GM12878 (cell line): ENCODE measurements around the gene PLPPR2. TPM values are rescaled to one million over a fixed set of nuclear protein-coding genes. Genes with fewer than 3 reads are reported as not detected.

Experiments used
- ATAC-seq: fragments of 200-7000 bp; cut with Tn5 transposase; 3 replicates; pipeline ENCODE4 v1.9.1; 2020; ENCODE audit warnings: mild to moderate bottlenecking, moderate library complexity
- BruUV-seq: library from RNA; stranded (reverse); fragments of 400-500 nt; replicated peaks from 2 replicates; lab custom pipeline; 2021; lab: Mats Ljungman, UMichigan
- CTCF ChIA-PET: fragments of 300-600 bp; sonication (Branson Sonifier 250); formaldehyde crosslinking; extraction: SDS; loops from one replicate; lab custom pipeline; 2021; ENCODE audit warnings: inconsistent platforms; lab: Yijun Ruan, JAX
- POLR2A ChIA-PET: fragments of 350-600 bp; formaldehyde crosslinking; extraction: SDS; loops from one replicate; lab custom pipeline; 2021; ENCODE audit warnings: inconsistent platforms; lab: Charles Lee
- RAD21 ChIA-PET: fragments of 300-600 bp; sonication (Branson Sonifier 250); formaldehyde crosslinking; loops from one replicate; lab custom pipeline; 2023; ENCODE audit warnings: antibody characterized with exemption; ENCODE audit not compliant: unreplicated experiment; lab: Charles Lee
- SMC1A ChIA-PET: fragments of 300-600 bp; sonication (Branson Sonifier 250); formaldehyde crosslinking; loops from one replicate; lab custom pipeline; 2023; ENCODE audit not compliant: unreplicated experiment, uncharacterized antibody; lab: Charles Lee
- DNase-seq: peaks from one replicate; pipeline ENCODE4 v3.0.0-alpha.2; 2011; ENCODE audit warnings: low read depth, low spot score
- FAIRE-seq: peaks from 3 replicates; lab custom pipeline; 2011; peaks lifted over from hg19 to GRCh38; lab: Jason Lieb, UNC
- H2AFZ ChIP-seq: 2 replicates; pipeline ENCODE4 v1.6.0; 2011; ENCODE audit warnings: low read depth, low read length, control low read depth; ENCODE audit not compliant: control insufficient read depth
- H3K27ac ChIP-seq: 2 replicates; pipeline ENCODE4 v1.5.1; 2011; ENCODE audit warnings: control low read depth; ENCODE audit not compliant: control insufficient read depth, insufficient read depth
- H3K27me3 ChIP-seq, 2 experiments: replicated peaks in 1 of 2; 2 replicates each; pipeline versions ENCODE4 v1.6.0 to v1.6.1; 2011; ENCODE audit warnings: low read length in 1 of 2; ENCODE audit not compliant: control insufficient read depth in 2 of 2, insufficient read depth in 2 of 2
- H3K36me3 ChIP-seq, 2 experiments: 2 replicates each; pipeline ENCODE4 v1.5.1; 2011; ENCODE audit warnings: low read length in 1 of 2; ENCODE audit not compliant: control insufficient read depth in 2 of 2, insufficient read depth in 2 of 2
- H3K4me1 ChIP-seq: 2 replicates; pipeline ENCODE4 v1.6.1; 2011; ENCODE audit warnings: mild to moderate bottlenecking, low read length, moderate library complexity, mixed read lengths; ENCODE audit not compliant: control insufficient read depth, insufficient read depth
- H3K4me2 ChIP-seq: 2 replicates; pipeline ENCODE4 v1.6.0; 2011; ENCODE audit warnings: control low read depth; ENCODE audit not compliant: control insufficient read depth, insufficient read depth
- H3K4me3 ChIP-seq: fragments of 200-600 bp; sonication (generic); 2 replicates; pipeline ENCODE4 v1.5.1; 2016
- H3K79me2 ChIP-seq: 2 replicates; pipeline ENCODE4 v1.6.0; 2011; ENCODE audit warnings: low read length; ENCODE audit not compliant: control insufficient read depth, insufficient read depth
- H3K9ac ChIP-seq: 2 replicates; pipeline ENCODE4 v1.8.0; 2011; ENCODE audit warnings: low read length, control low read depth, mixed read lengths; ENCODE audit not compliant: control insufficient read depth, insufficient read depth
- H3K9me3 ChIP-seq: replicated peaks from 3 replicates; pipeline ENCODE4 v1.5.1; 2011; ENCODE audit warnings: mild to moderate bottlenecking, low read length; ENCODE audit not compliant: control insufficient read depth, insufficient read depth
- H4K20me1 ChIP-seq: 2 replicates; pipeline ENCODE4 v1.6.0; 2011; ENCODE audit not compliant: control insufficient read depth, insufficient read depth
- CEBPB ChIP-seq, 2 experiments: fragments of 150-350 bp in 1 of 2; IDR thresholded peaks; 2 replicates each; pipeline ENCODE4 v1.6.1; 2012 to 2014; ENCODE audit warnings: low read depth in 2 of 2, low read length in 2 of 2, borderline replicate concordance in 1 of 2, inconsistent platforms in 1 of 2
- ZBTB11 ChIP-seq: fragments of 450-650 bp; formaldehyde crosslinking; IDR thresholded peaks from 2 replicates; pipeline ENCODE4 v1.5.0; 2022; ENCODE audit warnings: mild to moderate bottlenecking, missing genetic modification characterization
- ZNF592 ChIP-seq: fragments of 450-650 bp; IDR thresholded peaks from 2 replicates; pipeline ENCODE4 v1.6.1; 2017; ENCODE audit warnings: mild to moderate bottlenecking, moderate library complexity
- WGBS: methylation state at CpG from one replicate; pipeline ENCODE4 v1.1.6; 2016; ENCODE audit warnings: low lambda C conversion rate; ENCODE audit not compliant: insufficient replicate concordance, insufficient coverage; ENCODE audit errors: missing lambda C conversion rate; 5-methylcytosine and 5-hydroxymethylcytosine counted together
- in situ Hi-C: fragments of 300-500 bp; cut with MboI; formaldehyde crosslinking; loops from 9 replicates; pipeline ENCODE4 v1.14.3; 2018; ENCODE audit warnings: mixed read lengths
- intact Hi-C: fragments of 100-400 bp; cut with micrococcal nuclease; formaldehyde crosslinking; loops from one replicate; pipeline ENCODE4 v1.14.2; 2022; ENCODE audit not compliant: unreplicated experiment
- polyA plus RNA-seq, 11 experiments: library from polyadenylated mRNA; depleted of rRNA in 4 of 11; unstranded in 6 of 11; stranded (reverse) in 5 of 11; fragments of >200 nt; fragmentation: Nextera tagmentation in 4 of 11; fragmentation: Illumina TruSeq in 1 of 11; extraction: Ambion mirVana in 4 of 11; extraction: Trizol in 1 of 11; gene quantifications; 1 replicate in 1 of 11; 2 replicates in 10 of 11; pipeline versions ENCODE4 v1.2.1 to v1.2.3, GENCODE V29; 2011 to 2016; ENCODE audit warnings: inconsistent platforms in 2 of 11, missing spikeins in 2 of 11, low read depth in 1 of 11
- total RNA-seq, 4 experiments: library from RNA; depleted of rRNA in 3 of 4; stranded (reverse); fragments of >200 nt in 3 of 4; fragmentation: Illumina TruSeq in 1 of 4; extraction: Trizol in 1 of 4; gene quantifications; 2 replicates each; pipeline versions ENCODE4 v1.2.1 to v1.2.3, GENCODE V29; 2013 to 2021

PLPPR2 gene
- total and polyA plus RNA-seq, 10 of the 15 experiments (the other 5 are each of a cell fraction or from before 2014, with no cell fraction given) = 0.09 to 2.8 (median 0.70) TPM

- no TSS peak for BruUV-seq
- TF ChIP-seq ZBTB11 (CRISPR knock-in tag) (no peak), CEBPB (IDR thresholded peaks at IDR 0.05; ENCODE audit: borderline replicate concordance in 1 of 2, low read depth in 2 of 2, low read length in 2 of 2) (no peak), ZNF592 (no peak)
- Histone ChIP-seq H3K36me3 (no peaks in the 10 kb centered on the region), H4K20me1 (no peaks in the 10 kb centered on the region), H3K9me3 (no peaks in the 10 kb centered on the region), H3K79me2 (no peaks in the 10 kb centered on the region), H3K9ac (no peak overlapping the region), H3K4me1 (no peaks in the 10 kb centered on the region), H3K27me3 (no peaks in the 10 kb centered on the region), H3K27ac (no peak overlapping the region), H3K4me2 (no peak overlapping the region), H3K4me3 (no peak overlapping the region), H2AFZ (no peak overlapping the region)
- POLR2A ChIA-PET = no interaction called here
- no peak for DNase-seq
- CTCF ChIA-PET = no interaction called here
- in situ Hi-C loops = no loop called here
- intact Hi-C loops = no loop called here
- no peak for FAIRE-seq
- 45% methylated on average over 9 of the region's 9 CpGs for WGBS
- no peak for ATAC-seq
- RAD21 ChIA-PET = no interaction called here
- SMC1A ChIA-PET = interaction anchor here (0.5 kb wide), 1 partner anchor 131 kb away, joined by 3 read pairs; no protein-coding TSS in a partner anchor
Measured at GRCh38 chr19:11399667-11400066, 44.4 kb downstream of the PLPPR2 start.
